ENCODE measurements around the gene PTPDC1.

PTPDC1 gene

DNA sequence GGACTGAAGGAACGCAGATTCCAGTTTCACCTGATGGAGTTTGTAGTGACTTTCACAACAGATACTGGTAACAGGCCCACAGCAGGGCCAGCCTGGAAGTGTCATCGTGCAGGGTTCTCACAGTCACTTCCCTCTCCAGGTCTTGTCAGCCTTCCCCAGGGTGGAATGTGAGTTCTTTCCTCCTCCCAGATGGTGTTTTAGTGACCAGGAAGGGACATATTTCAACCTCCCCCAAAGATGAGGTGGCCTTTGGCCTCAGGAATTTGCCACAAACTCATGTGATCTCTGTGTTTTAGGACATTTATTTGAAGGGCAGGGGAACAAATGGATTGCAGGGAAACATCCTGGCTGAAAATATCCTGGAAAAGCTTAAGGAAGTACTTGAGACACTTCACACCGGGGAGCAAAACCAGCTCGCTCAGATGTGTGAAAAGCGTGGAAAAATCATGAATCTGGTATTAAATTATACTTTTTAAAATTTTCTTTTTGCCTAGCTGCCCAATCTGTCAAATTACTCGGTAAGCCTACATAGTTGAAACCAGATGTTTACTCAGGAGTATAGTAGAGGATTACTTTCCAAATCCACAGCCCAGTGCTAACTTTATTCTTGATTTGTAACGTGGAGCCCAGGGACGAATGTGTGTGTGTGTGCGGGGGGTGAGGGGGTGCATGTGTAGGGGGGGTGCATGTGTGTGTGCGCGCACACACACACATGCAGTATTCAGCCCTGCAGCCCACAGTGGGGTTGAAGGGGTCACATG, 66.8 kb downstream of the PTPDC1 start:
- H3K4me3 ChIP-seq (ENCODE audit: low read depth, low read length): no peak overlapping the region
- TF ChIP-seq, protein P1, sequence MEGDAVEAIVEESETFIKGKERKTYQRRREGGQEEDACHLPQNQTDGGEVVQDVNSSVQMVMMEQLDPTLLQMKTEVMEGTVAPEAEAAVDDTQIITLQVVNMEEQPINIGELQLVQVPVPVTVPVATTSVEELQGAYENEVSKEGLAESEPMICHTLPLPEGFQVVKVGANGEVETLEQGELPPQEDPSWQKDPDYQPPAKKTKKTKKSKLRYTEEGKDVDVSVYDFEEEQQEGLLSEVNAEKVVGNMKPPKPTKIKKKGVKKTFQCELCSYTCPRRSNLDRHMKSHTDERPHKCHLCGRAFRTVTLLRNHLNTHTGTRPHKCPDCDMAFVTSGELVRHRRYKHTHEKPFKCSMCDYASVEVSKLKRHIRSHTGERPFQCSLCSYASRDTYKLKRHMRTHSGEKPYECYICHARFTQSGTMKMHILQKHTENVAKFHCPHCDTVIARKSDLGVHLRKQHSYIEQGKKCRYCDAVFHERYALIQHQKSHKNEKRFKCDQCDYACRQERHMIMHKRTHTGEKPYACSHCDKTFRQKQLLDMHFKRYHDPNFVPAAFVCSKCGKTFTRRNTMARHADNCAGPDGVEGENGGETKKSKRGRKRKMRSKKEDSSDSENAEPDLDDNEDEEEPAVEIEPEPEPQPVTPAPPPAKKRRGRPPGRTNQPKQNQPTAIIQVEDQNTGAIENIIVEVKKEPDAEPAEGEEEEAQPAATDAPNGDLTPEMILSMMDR (IDR thresholded peaks at IDR 0.05; ENCODE audit: low read depth, low read length): no peak

DNA sequence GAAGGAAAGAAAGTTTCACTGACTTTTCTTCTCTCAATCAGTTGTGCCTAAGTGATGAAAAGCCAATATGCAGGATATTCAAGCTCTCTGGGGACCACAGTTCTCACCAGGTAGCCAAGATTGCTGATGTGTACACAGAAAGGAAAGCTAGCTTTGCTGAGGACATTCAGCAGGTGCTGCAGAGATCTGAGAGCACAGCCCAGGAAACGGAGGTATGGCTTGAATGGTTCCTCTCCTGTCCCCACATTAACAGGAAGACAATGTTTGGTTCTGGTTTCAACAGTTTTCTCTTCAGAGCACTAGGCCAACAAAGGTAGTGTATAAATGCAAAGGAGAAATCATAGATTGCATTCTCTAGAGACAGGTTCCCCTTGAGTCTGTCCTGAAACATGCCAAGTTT, 69.6 kb downstream of the PTPDC1 start:
- H3K4me3 ChIP-seq (ENCODE audit: low read depth, low read length): no peak overlapping the region
- TF ChIP-seq, protein P1 (IDR thresholded peaks at IDR 0.05; ENCODE audit: low read depth, low read length): no peak

DNA sequence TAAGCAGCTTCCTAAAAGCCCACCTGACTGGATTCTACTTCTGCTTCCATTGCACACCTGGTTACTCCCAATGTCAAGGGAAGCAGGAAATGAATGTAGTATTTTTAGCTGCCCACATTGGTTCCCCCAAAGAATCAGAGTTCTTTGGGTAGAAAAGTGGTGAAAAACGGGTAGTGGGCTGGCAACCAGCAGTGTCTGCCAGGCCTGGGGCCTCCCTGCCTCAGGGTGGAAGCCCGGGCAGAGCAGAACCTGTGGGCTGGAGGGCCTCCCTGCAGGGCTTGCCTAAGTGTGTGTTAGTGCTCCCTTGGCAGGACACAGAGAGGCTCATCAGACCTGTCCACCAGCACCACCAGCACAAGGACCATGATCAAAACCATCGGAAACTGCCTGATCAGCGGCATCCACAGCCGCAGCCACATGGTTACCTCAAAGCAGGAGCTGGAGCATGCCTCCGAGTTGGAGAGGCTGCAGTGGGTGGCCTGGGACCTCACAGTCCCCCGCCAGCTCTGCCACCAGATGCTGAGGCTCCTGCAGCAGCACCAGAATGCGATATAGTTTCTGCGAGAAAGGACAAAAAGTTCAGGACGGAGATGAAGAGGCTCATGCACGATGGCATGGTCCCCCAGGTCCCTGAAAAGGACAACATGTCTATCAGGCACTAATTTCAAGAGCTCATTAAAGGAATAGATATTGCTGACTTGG, 72.2 kb downstream of the PTPDC1 start:
- H3K4me3 ChIP-seq (ENCODE audit: low read depth, low read length): no peak overlapping the region
- TF ChIP-seq, protein P1 (IDR thresholded peaks at IDR 0.05; ENCODE audit: low read depth, low read length): no peak

DNA sequence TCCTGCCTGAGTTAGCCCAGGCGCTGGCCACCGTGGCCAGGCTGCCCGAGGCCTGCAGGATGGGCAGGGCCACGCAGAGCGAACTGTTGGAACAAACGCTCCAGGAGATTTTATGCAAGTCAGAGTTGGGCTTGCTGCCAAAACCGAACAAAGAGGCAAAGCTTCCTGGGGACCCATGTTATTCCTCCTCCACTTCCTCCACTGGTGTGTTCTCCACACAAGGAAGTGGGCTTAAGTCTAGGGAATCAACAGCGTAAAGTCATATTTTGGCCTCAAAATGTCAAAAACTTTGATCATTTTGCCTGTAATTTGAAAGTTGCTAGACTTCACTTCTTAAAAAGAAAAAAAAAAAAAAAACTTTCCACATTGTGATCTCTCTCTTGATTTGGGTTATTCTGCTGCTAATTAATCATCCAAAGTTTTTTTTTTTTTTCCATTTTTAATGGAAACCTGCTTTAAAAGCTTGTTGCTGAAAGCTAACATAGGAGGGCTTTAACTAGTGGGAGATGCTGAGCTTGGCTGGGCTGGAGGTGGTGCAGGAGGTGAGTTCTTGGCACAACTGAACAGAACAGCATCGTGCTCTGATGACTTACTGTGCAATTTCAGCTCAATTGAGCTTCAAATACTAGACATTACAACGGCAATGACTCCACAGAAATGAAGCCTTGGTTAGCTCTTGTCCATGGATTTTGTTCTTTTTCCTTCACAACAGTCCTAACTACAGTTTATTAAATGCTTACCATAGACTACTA, 73.0 kb downstream of the PTPDC1 start:
- no peak overlapping the region for H3K4me3 ChIP-seq (ENCODE audit: low read depth, low read length)
- TF ChIP-seq, protein P1 (IDR thresholded peaks at IDR 0.05; ENCODE audit: low read depth, low read length): no peak

Data from WI38 (cell line).